ENCODE measurements around the gene UBE4B.

The UBE4B gene

GRCh38 chr1:10170239-10170574, 137.4 kb downstream of the UBE4B start:
- Histone ChIP-seq H3K9me3 (ENCODE audit: insufficient read depth, low read depth, low read length) (no peaks in the 10 kb centered on the region), H3K14ac (ENCODE audit: low read length) (no peak overlapping the region), H3K27ac (ENCODE audit: low read depth, low read length) (no peak overlapping the region), H3K23ac (ENCODE audit: low read length) (no peak overlapping the region), H3K79me2 (ENCODE audit: control insufficient read depth, insufficient read depth, low read length, poor library complexity) (no peaks in the 10 kb centered on the region), H2AK5ac (ENCODE audit: low read length) (no peak overlapping the region), H3K4ac (ENCODE audit: low read depth, low read length) (no peak overlapping the region), H2AFZ (ENCODE audit: insufficient read depth, low read length, poor library complexity) (no peak overlapping the region), H3K27me3 (ENCODE audit: insufficient read depth, low read length) (no peaks in the 10 kb centered on the region), H4K91ac (ENCODE audit: low read depth, low read length) (no peak overlapping the region), H3K4me3 (ENCODE audit: low read depth, low read length) (no peak overlapping the region), H4K12ac (ENCODE audit: low read depth, low read length) (no peak overlapping the region), H3K36me3 (ENCODE audit: control insufficient read depth in 1 of 2, insufficient read depth in 2 of 2, low read length in 2 of 2) (peaks cover 27 to 50% of the 10 kb centered on the region in 2 experiments), H3K4me1 (ENCODE audit: control insufficient read depth in 1 of 2, insufficient read depth in 2 of 2, low read length in 2 of 2) (no peaks in the 10 kb centered on the region), H2BK120ac (ENCODE audit: insufficient read depth, low read length, poor library complexity) (no peak overlapping the region), H3K4me2 (ENCODE audit: low read length) (no peak overlapping the region), H2BK12ac (ENCODE audit: low read length) (no peak overlapping the region), H2BK5ac (ENCODE audit: low read depth, low read length, poor library complexity) (no peak overlapping the region), H4K8ac (ENCODE audit: low read depth, low read length) (no peak overlapping the region), H3K9ac (ENCODE audit: low read length) (no peak overlapping the region), H3K18ac (ENCODE audit: low read length) (no peak overlapping the region), H3K79me1 (ENCODE audit: low read length) (no peaks in the 10 kb centered on the region)
- DNase-seq, result peak in 1 of 2 donors; percentile 35
- no CpG with 5 or more reads among the region's 2 CpGs for WGBS (ENCODE audit: extremely low coverage, insufficient coverage, insufficient read length)

- no peaks in the 10 kb centered on the region for H3K9me3 ChIP-seq (ENCODE audit: insufficient read depth, low read depth, low read length)
- H2AK5ac ChIP-seq (ENCODE audit: low read length), result no peak overlapping the region
- H3K14ac ChIP-seq (ENCODE audit: low read length), result no peak overlapping the region
- no peak overlapping the region for H3K4me3 ChIP-seq (ENCODE audit: low read depth, low read length)
- H3K4ac ChIP-seq (ENCODE audit: low read depth, low read length), result no peak overlapping the region
- no peaks in the 10 kb centered on the region for H3K27me3 ChIP-seq (ENCODE audit: insufficient read depth, low read length)
- no CpG with 5 or more reads among the region's 16 CpGs for WGBS (ENCODE audit: extremely low coverage, insufficient coverage, insufficient read length)
- peaks cover 19 to 39% of the 10 kb centered on the region in 2 experiments for H3K36me3 ChIP-seq (ENCODE audit: control insufficient read depth in 1 of 2, insufficient read depth in 2 of 2, low read length in 2 of 2)
- H3K27ac ChIP-seq (ENCODE audit: low read depth, low read length), result no peak overlapping the region
- no peak overlapping the region for H2BK12ac ChIP-seq (ENCODE audit: low read length)
- no peak overlapping the region for H3K18ac ChIP-seq (ENCODE audit: low read length)
- H2BK5ac ChIP-seq (ENCODE audit: low read depth, low read length, poor library complexity), result no peak overlapping the region
- H4K91ac ChIP-seq (ENCODE audit: low read depth, low read length), result no peak overlapping the region
- no peak overlapping the region for H3K23ac ChIP-seq (ENCODE audit: low read length)
- no peaks in the 10 kb centered on the region for H3K4me1 ChIP-seq (ENCODE audit: control insufficient read depth in 1 of 2, insufficient read depth in 2 of 2, low read length in 2 of 2)
- H3K79me2 ChIP-seq (ENCODE audit: control insufficient read depth, insufficient read depth, low read length, poor library complexity), result no peaks in the 10 kb centered on the region
- no peaks in the 10 kb centered on the region for H3K79me1 ChIP-seq (ENCODE audit: low read length)
- DNase-seq, result peak in 1 of 2 donors; percentile 2
- no peak overlapping the region for H3K9ac ChIP-seq (ENCODE audit: low read length)
- no peak overlapping the region for H2AFZ ChIP-seq (ENCODE audit: insufficient read depth, low read length, poor library complexity)
- no peak overlapping the region for H4K12ac ChIP-seq (ENCODE audit: low read depth, low read length)
- no peak overlapping the region for H4K8ac ChIP-seq (ENCODE audit: low read depth, low read length)
- no peak overlapping the region for H3K4me2 ChIP-seq (ENCODE audit: low read length)
- H2BK120ac ChIP-seq (ENCODE audit: insufficient read depth, low read length, poor library complexity), result no peak overlapping the region
These were observed 138.5 kb downstream of the UBE4B start for GRCh38 chr1:10171105-10171767.

GRCh38 chr1:10171995-10172669, 139.4 kb downstream of the UBE4B start:
- Histone ChIP-seq H3K4ac (ENCODE audit: low read depth, low read length) (no peak overlapping the region), H3K36me3 (ENCODE audit: control insufficient read depth in 1 of 2, insufficient read depth in 2 of 2, low read length in 2 of 2) (peaks cover 17 to 35% of the 10 kb centered on the region in 2 experiments), H3K79me2 (ENCODE audit: control insufficient read depth, insufficient read depth, low read length, poor library complexity) (no peaks in the 10 kb centered on the region), H3K27ac (ENCODE audit: low read depth, low read length) (no peak overlapping the region), H3K9me3 (ENCODE audit: insufficient read depth, low read depth, low read length) (no peaks in the 10 kb centered on the region), H4K91ac (ENCODE audit: low read depth, low read length) (no peak overlapping the region), H2AK5ac (ENCODE audit: low read length) (no peak overlapping the region), H3K23ac (ENCODE audit: low read length) (no peak overlapping the region), H3K27me3 (ENCODE audit: insufficient read depth, low read length) (no peaks in the 10 kb centered on the region), H2BK5ac (ENCODE audit: low read depth, low read length, poor library complexity) (no peak overlapping the region), H4K8ac (ENCODE audit: low read depth, low read length) (no peak overlapping the region), H2BK120ac (ENCODE audit: insufficient read depth, low read length, poor library complexity) (no peak overlapping the region), H3K14ac (ENCODE audit: low read length) (no peak overlapping the region), H4K12ac (ENCODE audit: low read depth, low read length) (no peak overlapping the region), H3K4me2 (ENCODE audit: low read length) (no peak overlapping the region), H3K18ac (ENCODE audit: low read length) (no peak overlapping the region), H3K9ac (ENCODE audit: low read length) (no peak overlapping the region), H3K4me1 (ENCODE audit: control insufficient read depth in 1 of 2, insufficient read depth in 2 of 2, low read length in 2 of 2) (no peaks in the 10 kb centered on the region), H3K79me1 (ENCODE audit: low read length) (no peaks in the 10 kb centered on the region), H2AFZ (ENCODE audit: insufficient read depth, low read length, poor library complexity) (no peak overlapping the region), H2BK12ac (ENCODE audit: low read length) (no peak overlapping the region), H3K4me3 (ENCODE audit: low read depth, low read length) (no peak overlapping the region)
- 100% methylated on average over 1 of the region's 8 CpGs for WGBS (ENCODE audit: extremely low coverage, insufficient coverage, insufficient read length)
- DNase-seq, result no peak

GRCh38 chr1:10173582-10173981, 140.8 kb downstream of the UBE4B start:
- no peak overlapping the region for H3K4me2 ChIP-seq (ENCODE audit: low read length)
- H3K79me2 ChIP-seq (ENCODE audit: control insufficient read depth, insufficient read depth, low read length, poor library complexity), result no peaks in the 10 kb centered on the region
- H3K23ac ChIP-seq (ENCODE audit: low read length), result no peak overlapping the region
- H3K4ac ChIP-seq (ENCODE audit: low read depth, low read length), result no peak overlapping the region
- no peak overlapping the region for H4K91ac ChIP-seq (ENCODE audit: low read depth, low read length)
- no peak overlapping the region for H3K9ac ChIP-seq (ENCODE audit: low read length)
- H3K9me3 ChIP-seq (ENCODE audit: insufficient read depth, low read depth, low read length), result no peaks in the 10 kb centered on the region
- H3K36me3 ChIP-seq (ENCODE audit: control insufficient read depth in 1 of 2, insufficient read depth in 2 of 2, low read length in 2 of 2), result peaks cover 11 to 26% of the 10 kb centered on the region in 2 experiments
- no peak overlapping the region for H2BK120ac ChIP-seq (ENCODE audit: insufficient read depth, low read length, poor library complexity)
- H3K18ac ChIP-seq (ENCODE audit: low read length), result no peak overlapping the region
- H3K4me3 ChIP-seq (ENCODE audit: low read depth, low read length), result no peak overlapping the region
- DNase-seq, result no peak
- no peaks in the 10 kb centered on the region for H3K27me3 ChIP-seq (ENCODE audit: insufficient read depth, low read length)
- H2AK5ac ChIP-seq (ENCODE audit: low read length), result no peak overlapping the region
- H2BK12ac ChIP-seq (ENCODE audit: low read length), result no peak overlapping the region
- no peak overlapping the region for H3K27ac ChIP-seq (ENCODE audit: low read depth, low read length)
- no peaks in the 10 kb centered on the region for H3K4me1 ChIP-seq (ENCODE audit: control insufficient read depth in 1 of 2, insufficient read depth in 2 of 2, low read length in 2 of 2)
- H2BK5ac ChIP-seq (ENCODE audit: low read depth, low read length, poor library complexity), result no peak overlapping the region
- no peak overlapping the region for H2AFZ ChIP-seq (ENCODE audit: insufficient read depth, low read length, poor library complexity)
- H4K8ac ChIP-seq (ENCODE audit: low read depth, low read length), result no peak overlapping the region
- no peak overlapping the region for H4K12ac ChIP-seq (ENCODE audit: low read depth, low read length)
- WGBS (ENCODE audit: extremely low coverage, insufficient coverage, insufficient read length), result no CpG with 5 or more reads among the region's 10 CpGs
- H3K14ac ChIP-seq (ENCODE audit: low read length), result no peak overlapping the region
- H3K79me1 ChIP-seq (ENCODE audit: low read length), result no peaks in the 10 kb centered on the region
